HCT116 (cell line): ENCODE data around the gene COG5. TPM values are rescaled to one million over a fixed set of nuclear protein-coding genes. Genes with fewer than 3 reads are reported as not detected.

Experiments
- ATAC-seq: fragments of 200-7000 bp; cut with Tn5 transposase; 2 replicates; pipeline ENCODE4 v1.9.1; 2020; ENCODE audit warnings: mild to moderate bottlenecking, moderate library complexity
- BruUV-seq: library from RNA; stranded (reverse); fragments of 400-500 nt; replicated peaks from 2 replicates; lab custom pipeline; 2021; lab: Mats Ljungman, UMichigan
- CTCF ChIA-PET: fragments of 300-600 bp; sonication (Branson Sonifier 250); formaldehyde crosslinking; loops from one replicate; lab custom pipeline; 2021; ENCODE audit warnings: antibody characterized with exemption; lab: Charles Lee
- POLR2A ChIA-PET: fragments of 300-600, 350-600 bp; sonication (Branson Sonifier 250); formaldehyde crosslinking; loops from one replicate; lab custom pipeline; 2021; ENCODE audit warnings: antibody characterized with exemption; lab: Charles Lee
- RAD21 ChIA-PET, 2 experiments: fragments of 300-600 bp; sonication (Branson Sonifier 250); formaldehyde crosslinking; loops; one replicate each; lab custom pipeline; 2023; ENCODE audit warnings: low total read pairs in 2 of 2; ENCODE audit not compliant: uncharacterized antibody in 2 of 2, unreplicated experiment in 2 of 2, low non-redundant PET in 1 of 2; lab: Charles Lee
- DNase-seq: peaks from one replicate; pipeline ENCODE4 v3.0.0-alpha.2; 2010; ENCODE audit warnings: low read depth, low spot score
- H2AFZ ChIP-seq: fragments of 200-600 bp; shearing (Covaris generic), sonication (generic); 2 replicates; pipeline ENCODE4 v1.6.1; 2017; ENCODE audit warnings: low read depth, mixed run types, mixed read lengths, antibody characterized with exemption, low read length; ENCODE audit not compliant: poor library complexity, severe bottlenecking
- H3K27ac ChIP-seq: 2 replicates; pipeline ENCODE4 v1.5.1; 2012; ENCODE audit warnings: low read depth, low read length
- H3K27me3 ChIP-seq: fragments of 200-600 bp; sonication (generic); 2 replicates; pipeline ENCODE4 v1.6.1; 2016; ENCODE audit warnings: mixed run types, low read length, mixed read lengths; ENCODE audit not compliant: insufficient read depth
- H3K36me3 ChIP-seq, 2 experiments: fragments of 200-500 bp in 1 of 2; fragments of 200-600 bp in 1 of 2; sonication (Bioruptor generic) in 1 of 2; sonication (generic) in 1 of 2; 2 replicates each; pipeline versions ENCODE4 v1.5.1 to v1.6.1; 2014 to 2016; ENCODE audit warnings: low read length in 2 of 2, inconsistent platforms in 1 of 2, mixed read lengths in 1 of 2, mixed run types in 1 of 2; ENCODE audit not compliant: insufficient read depth in 2 of 2, control insufficient read depth in 1 of 2
- H3K4me1 ChIP-seq, 2 experiments: fragments of 200-600 bp in 1 of 2; sonication (generic) in 1 of 2; 2 replicates each; pipeline versions ENCODE4 v1.5.1 to v1.6.1; 2012 to 2017; ENCODE audit warnings: low read length in 2 of 2, inconsistent platforms in 1 of 2, mild to moderate bottlenecking in 1 of 2, mixed read lengths in 1 of 2, mixed run types in 1 of 2, moderate library complexity in 1 of 2; ENCODE audit not compliant: insufficient read depth in 2 of 2, control insufficient read depth in 1 of 2
- H3K4me2 ChIP-seq: fragments of 200-600 bp; sonication (generic); 2 replicates; pipeline ENCODE4 v1.6.1; 2017; ENCODE audit warnings: mixed run types, low read length, mixed read lengths
- H3K4me3 ChIP-seq, 2 experiments: fragments of 200-600 bp in 1 of 2; sonication (generic) in 1 of 2; replicated peaks in 1 of 2; 2 replicates each; pipeline ENCODE4 v1.5.1; 2011 to 2016; ENCODE audit warnings: low read length in 2 of 2, control low read depth in 1 of 2, low read depth in 1 of 2, mild to moderate bottlenecking in 1 of 2, mixed read lengths in 1 of 2, mixed run types in 1 of 2
- H3K79me2 ChIP-seq: fragments of 200-600 bp; sonication (generic); 2 replicates; pipeline ENCODE4 v1.6.1; 2017; ENCODE audit warnings: mild to moderate bottlenecking, mixed run types, low read length, moderate library complexity, mixed read lengths; ENCODE audit not compliant: insufficient read depth
- H3K9ac ChIP-seq: fragments of 200-600 bp; sonication (generic); 2 replicates; pipeline ENCODE4 v1.6.1; 2016; ENCODE audit warnings: low read length, mixed read lengths
- H3K9me2 ChIP-seq: fragments of 200-600 bp; sonication (generic), shearing (Covaris generic); 2 replicates; pipeline ENCODE4 v1.6.1; 2017; ENCODE audit warnings: mixed run types, mild to moderate bottlenecking, moderate library complexity; ENCODE audit not compliant: insufficient read depth
- H3K9me3 ChIP-seq, 2 experiments: fragments of 200-500 bp in 1 of 2; fragments of 200-600 bp in 1 of 2; sonication (Bioruptor generic) in 1 of 2; sonication (generic) in 1 of 2; 2 replicates each; pipeline ENCODE4 v1.6.1; 2014 to 2017; ENCODE audit warnings: low read length in 2 of 2, mixed read lengths in 2 of 2, inconsistent platforms in 1 of 2, low read depth in 1 of 2, mild to moderate bottlenecking in 1 of 2, mixed run types in 1 of 2, moderate library complexity in 1 of 2; ENCODE audit not compliant: control insufficient read depth in 1 of 2, insufficient read depth in 1 of 2
- H4K20me1 ChIP-seq: fragments of 200-600 bp; sonication (generic), shearing (Covaris generic); 2 replicates; pipeline ENCODE4 v1.6.1; 2017; ENCODE audit warnings: mixed run types, mild to moderate bottlenecking, moderate library complexity; ENCODE audit not compliant: insufficient read depth
- ELF1 ChIP-seq: IDR thresholded peaks from 2 replicates; pipeline ENCODE4 v1.6.1; 2012; ENCODE audit warnings: low read depth, borderline replicate concordance
- FOSL1 ChIP-seq: IDR thresholded peaks from 2 replicates; pipeline ENCODE4 v1.6.1; 2012; ENCODE audit warnings: low read depth
- POLR2A ChIP-seq: IDR thresholded peaks from 2 replicates; pipeline ENCODE4 v1.7.0; 2011; ENCODE audit warnings: borderline replicate concordance; ENCODE audit not compliant: insufficient read depth, insufficient read length; ENCODE audit errors: extremely low read depth
- RAD21 ChIP-seq: IDR thresholded peaks from 2 replicates; pipeline ENCODE4 v1.6.1; 2012; ENCODE audit warnings: low read depth, mild to moderate bottlenecking
- SRF ChIP-seq: IDR thresholded peaks from 2 replicates; pipeline ENCODE4 v1.6.1; 2012; ENCODE audit warnings: low read depth
- ZFX ChIP-seq: fragments of 450-650 bp; IDR thresholded peaks from 2 replicates; pipeline ENCODE4 v1.6.1; 2017
- intact Hi-C: fragments of 100-400 bp; cut with micrococcal nuclease; formaldehyde crosslinking; loops from 2 replicates; pipeline ENCODE4 v1.10.0; 2022
- total RNA-seq: library from RNA; stranded (reverse); gene quantifications from one replicate; pipeline ENCODE4 v1.2.1, GENCODE V29; 2021; ENCODE audit not compliant: unreplicated experiment
- TF ChIP-seq, protein P1 (sequence below): IDR thresholded peaks from 2 replicates; pipeline ENCODE4 v1.6.1; 2011; ENCODE audit warnings: mild to moderate bottlenecking, low read length, moderate library complexity; ENCODE audit not compliant: insufficient replicate concordance; ENCODE audit errors: extremely low read depth
- TF ChIP-seq, protein P2 (sequence below), 3 experiments: fragments of 200-600 bp in 1 of 3; sonication (generic) in 1 of 3; IDR thresholded peaks in 2 of 3; conservative IDR thresholded peaks in 1 of 3; 2 replicates each; pipeline ENCODE4 v1.5.1; 2012 to 2017; ENCODE audit warnings: low read depth in 2 of 3, low read length in 2 of 3, antibody characterized with exemption in 1 of 3, borderline replicate concordance in 1 of 3, control low read depth in 1 of 3, mild to moderate bottlenecking in 1 of 3, mixed read lengths in 1 of 3, mixed run types in 1 of 3, moderate library complexity in 1 of 3; ENCODE audit not compliant: insufficient read depth in 1 of 3
- TF ChIP-seq, protein P3 (sequence below): IDR thresholded peaks from 2 replicates; pipeline ENCODE4 v1.6.1; 2012; ENCODE audit warnings: low read depth

The COG5 gene
- total RNA-seq, 1 experiment from 2014 or later = 30.7 TPM

DNA sequence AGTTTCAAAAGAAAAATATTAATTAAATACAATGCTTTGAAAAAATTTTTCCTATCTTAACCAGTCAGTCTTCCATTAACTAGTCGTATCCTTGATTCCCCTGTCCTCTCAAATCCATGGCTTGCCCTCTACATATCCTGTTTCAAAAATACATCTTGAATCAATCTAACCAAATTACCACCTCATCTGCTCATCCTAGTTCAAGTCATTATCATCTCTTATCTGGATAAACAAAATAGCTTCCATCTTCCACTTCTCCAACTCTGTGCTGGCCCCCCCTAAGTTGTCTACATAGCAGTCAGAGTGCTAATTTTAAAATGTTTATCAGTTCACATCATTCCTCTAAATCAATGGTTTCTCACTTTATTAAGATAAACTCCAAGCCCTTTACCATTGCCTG lies 269.5 kb downstream of the COG5 start:
- no peak for ATAC-seq
- no peak overlapping the region for H2AFZ ChIP-seq
- DNase-seq = no peak
- no peaks in the 10 kb centered on the region for H4K20me1 ChIP-seq
- BruUV-seq = no TSS peak
- H3K79me2 ChIP-seq = no peaks in the 10 kb centered on the region
- no peaks in the 10 kb centered on the region for H3K9me3 ChIP-seq
- CTCF ChIA-PET = no interaction called here
- POLR2A ChIA-PET = no interaction called here
- RAD21 ChIA-PET = no interaction called here
- intact Hi-C loops = no loop called here
- H3K9ac ChIP-seq = no peak overlapping the region
- no peaks in the 10 kb centered on the region for H3K27me3 ChIP-seq
- no peaks in the 10 kb centered on the region for H3K9me2 ChIP-seq
- H3K4me3 ChIP-seq = no peak overlapping the region
- TF ChIP-seq RAD21 = no peak
- TF ChIP-seq, protein P1, sequence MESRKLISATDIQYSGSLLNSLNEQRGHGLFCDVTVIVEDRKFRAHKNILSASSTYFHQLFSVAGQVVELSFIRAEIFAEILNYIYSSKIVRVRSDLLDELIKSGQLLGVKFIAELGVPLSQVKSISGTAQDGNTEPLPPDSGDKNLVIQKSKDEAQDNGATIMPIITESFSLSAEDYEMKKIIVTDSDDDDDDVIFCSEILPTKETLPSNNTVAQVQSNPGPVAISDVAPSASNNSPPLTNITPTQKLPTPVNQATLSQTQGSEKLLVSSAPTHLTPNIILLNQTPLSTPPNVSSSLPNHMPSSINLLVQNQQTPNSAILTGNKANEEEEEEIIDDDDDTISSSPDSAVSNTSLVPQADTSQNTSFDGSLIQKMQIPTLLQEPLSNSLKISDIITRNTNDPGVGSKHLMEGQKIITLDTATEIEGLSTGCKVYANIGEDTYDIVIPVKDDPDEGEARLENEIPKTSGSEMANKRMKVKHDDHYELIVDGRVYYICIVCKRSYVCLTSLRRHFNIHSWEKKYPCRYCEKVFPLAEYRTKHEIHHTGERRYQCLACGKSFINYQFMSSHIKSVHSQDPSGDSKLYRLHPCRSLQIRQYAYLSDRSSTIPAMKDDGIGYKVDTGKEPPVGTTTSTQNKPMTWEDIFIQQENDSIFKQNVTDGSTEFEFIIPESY = no peak
- TF ChIP-seq ZFX = no peak
- no peak for TF ChIP-seq ELF1
- TF ChIP-seq SRF = no peak
- TF ChIP-seq, protein P2, sequence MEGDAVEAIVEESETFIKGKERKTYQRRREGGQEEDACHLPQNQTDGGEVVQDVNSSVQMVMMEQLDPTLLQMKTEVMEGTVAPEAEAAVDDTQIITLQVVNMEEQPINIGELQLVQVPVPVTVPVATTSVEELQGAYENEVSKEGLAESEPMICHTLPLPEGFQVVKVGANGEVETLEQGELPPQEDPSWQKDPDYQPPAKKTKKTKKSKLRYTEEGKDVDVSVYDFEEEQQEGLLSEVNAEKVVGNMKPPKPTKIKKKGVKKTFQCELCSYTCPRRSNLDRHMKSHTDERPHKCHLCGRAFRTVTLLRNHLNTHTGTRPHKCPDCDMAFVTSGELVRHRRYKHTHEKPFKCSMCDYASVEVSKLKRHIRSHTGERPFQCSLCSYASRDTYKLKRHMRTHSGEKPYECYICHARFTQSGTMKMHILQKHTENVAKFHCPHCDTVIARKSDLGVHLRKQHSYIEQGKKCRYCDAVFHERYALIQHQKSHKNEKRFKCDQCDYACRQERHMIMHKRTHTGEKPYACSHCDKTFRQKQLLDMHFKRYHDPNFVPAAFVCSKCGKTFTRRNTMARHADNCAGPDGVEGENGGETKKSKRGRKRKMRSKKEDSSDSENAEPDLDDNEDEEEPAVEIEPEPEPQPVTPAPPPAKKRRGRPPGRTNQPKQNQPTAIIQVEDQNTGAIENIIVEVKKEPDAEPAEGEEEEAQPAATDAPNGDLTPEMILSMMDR (IDR thresholded peaks at IDR 0.05 in 2 of 3, conservative IDR thresholded peaks at IDR 0.05 in 1 of 3; ENCODE audit: borderline replicate concordance in 1 of 3, insufficient read depth in 1 of 3, low read depth in 2 of 3, low read length in 2 of 3) = no peak
- TF ChIP-seq POLR2A = no peak
- TF ChIP-seq, protein P3, sequence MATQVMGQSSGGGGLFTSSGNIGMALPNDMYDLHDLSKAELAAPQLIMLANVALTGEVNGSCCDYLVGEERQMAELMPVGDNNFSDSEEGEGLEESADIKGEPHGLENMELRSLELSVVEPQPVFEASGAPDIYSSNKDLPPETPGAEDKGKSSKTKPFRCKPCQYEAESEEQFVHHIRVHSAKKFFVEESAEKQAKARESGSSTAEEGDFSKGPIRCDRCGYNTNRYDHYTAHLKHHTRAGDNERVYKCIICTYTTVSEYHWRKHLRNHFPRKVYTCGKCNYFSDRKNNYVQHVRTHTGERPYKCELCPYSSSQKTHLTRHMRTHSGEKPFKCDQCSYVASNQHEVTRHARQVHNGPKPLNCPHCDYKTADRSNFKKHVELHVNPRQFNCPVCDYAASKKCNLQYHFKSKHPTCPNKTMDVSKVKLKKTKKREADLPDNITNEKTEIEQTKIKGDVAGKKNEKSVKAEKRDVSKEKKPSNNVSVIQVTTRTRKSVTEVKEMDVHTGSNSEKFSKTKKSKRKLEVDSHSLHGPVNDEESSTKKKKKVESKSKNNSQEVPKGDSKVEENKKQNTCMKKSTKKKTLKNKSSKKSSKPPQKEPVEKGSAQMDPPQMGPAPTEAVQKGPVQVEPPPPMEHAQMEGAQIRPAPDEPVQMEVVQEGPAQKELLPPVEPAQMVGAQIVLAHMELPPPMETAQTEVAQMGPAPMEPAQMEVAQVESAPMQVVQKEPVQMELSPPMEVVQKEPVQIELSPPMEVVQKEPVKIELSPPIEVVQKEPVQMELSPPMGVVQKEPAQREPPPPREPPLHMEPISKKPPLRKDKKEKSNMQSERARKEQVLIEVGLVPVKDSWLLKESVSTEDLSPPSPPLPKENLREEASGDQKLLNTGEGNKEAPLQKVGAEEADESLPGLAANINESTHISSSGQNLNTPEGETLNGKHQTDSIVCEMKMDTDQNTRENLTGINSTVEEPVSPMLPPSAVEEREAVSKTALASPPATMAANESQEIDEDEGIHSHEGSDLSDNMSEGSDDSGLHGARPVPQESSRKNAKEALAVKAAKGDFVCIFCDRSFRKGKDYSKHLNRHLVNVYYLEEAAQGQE = no peak
- TF ChIP-seq FOSL1 = no peak
- H3K4me1 ChIP-seq = no peaks in the 10 kb centered on the region
- H3K36me3 ChIP-seq = no peaks in the 10 kb centered on the region
- no peak overlapping the region for H3K27ac ChIP-seq
- no peak overlapping the region for H3K4me2 ChIP-seq
